HG03103 (cell line): ENCODE measurements around the gene MATK.

Source experiments
- ATAC-seq: cut with Tn5 transposase; IDR thresholded peaks from one replicate; pipeline ENCODE4 v1.9.1; 2021; ENCODE audit warnings: low read depth; ENCODE audit not compliant: unreplicated experiment

The MATK gene

GRCh38 chr19:3792114-3792513 lies 5.9 kb upstream of the MATK start:
- no peak for ATAC-seq

DNA sequence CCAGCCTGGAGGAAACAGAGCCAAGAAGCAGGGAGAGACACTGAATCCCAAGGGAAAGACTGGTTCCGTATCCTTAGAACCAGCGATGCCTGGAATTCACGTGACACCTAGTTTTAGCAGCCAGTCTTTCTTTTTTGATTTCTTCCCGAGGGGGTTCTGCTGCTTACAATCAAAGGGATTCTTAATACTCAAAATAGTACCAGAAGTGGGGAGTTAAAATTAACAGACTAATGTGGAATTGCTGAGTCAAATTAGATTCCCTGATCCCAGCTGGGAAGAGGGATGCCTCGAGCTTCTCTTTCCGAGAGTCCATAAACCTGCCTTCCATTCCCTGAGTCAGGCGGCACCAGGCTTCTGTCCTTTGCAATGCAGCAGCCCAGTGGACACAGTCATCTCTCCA lies 4.8 kb upstream of the MATK start:
- no peak for ATAC-seq

- ATAC-seq = no peak
Observed at GRCh38 chr19:3790209-3790734, 4.1 kb upstream of the MATK start.

GRCh38 chr19:3788996-3789778 lies 3.0 kb upstream of the MATK start:
- ATAC-seq = no peak

GRCh38 chr19:3785451-3785937 lies 687 bp downstream of the MATK start:
- no peak for ATAC-seq

DNA sequence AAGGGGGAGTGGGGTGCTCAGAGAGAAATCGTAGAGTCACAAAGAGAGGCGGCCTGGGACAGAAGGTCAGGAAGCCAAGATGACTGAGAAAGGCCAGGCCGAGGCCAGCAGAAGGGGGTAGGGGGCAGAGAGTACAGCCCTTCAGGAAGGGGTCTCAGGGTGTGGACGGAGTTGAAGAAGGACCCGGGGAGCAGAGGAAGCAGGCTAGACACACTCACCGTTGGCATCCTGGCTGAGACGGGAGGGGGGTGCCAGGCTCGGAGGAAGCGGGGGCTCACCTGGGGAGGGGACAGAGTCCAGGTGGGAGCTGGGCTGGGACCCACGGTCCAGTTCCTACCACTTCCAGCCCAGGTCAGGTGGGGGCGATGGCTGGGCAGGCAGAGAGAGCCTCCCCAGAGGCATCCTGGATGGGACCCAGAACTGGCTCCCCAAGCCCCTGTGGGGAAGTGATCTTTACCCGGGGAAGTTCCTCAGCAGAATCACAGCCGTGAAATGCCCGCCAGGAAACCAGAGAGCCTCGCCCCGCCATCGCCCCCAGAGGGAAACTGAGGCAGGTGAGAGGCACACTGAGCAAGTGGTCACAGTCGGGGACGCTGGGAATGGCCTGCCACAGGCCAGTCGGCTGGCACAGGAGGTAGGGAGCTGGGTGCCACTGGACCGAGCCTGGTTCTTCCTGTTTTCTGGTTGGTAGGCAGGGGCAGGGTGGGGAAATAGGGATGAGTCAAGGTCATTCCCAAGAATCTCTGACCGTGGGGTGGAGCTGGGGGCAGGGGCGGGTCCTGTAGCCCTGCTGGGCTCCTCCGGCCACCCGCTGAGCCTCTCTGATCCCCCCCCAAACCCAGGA lies 1.4 kb downstream of the MATK start:
- ATAC-seq = no peak

DNA sequence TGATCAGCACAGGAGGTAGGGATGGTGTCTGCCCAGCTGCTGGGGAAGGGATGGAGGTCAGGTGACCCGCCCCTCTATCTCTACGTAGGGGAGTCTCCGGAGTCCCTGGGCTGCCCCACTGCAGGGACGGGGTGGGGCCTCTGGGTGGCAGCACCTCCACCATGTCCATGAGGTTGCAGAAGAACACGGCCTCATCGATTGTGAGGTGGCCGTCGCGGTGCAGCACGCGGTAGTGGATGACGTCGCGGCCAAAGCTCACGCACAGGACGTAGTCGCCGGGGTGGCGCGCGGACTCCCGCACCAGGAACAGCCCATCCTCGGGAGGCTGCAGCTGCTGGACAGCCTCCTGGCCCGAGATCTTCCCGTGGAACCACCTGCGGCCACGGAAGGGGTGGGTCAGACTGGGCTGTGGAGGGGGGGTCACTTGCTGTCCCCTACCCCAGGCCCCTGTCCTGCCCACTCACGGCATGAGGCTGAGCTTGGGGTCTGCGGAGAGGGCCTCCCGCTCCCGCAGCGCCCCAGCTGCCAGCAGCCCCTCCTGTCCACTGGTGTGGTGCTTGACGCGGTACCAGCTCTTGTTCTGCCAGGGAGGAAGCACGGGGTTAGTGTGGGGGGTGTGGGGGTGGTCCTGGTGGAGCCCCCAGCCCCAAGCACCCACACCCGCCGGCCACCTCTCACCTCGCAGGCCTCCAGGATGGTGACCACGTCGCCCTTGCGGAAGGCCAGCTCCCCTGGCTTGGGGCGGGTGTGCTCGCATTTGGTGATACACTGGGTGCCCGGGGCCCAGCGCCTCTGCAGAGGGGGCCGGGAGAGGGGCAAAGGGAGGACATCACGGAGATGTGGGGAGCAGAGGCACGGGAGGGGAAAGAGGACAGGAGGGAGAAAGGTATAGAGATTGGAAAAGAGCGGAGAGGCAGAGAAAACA lies 2.3 kb downstream of the MATK start:
- no peak for ATAC-seq

DNA sequence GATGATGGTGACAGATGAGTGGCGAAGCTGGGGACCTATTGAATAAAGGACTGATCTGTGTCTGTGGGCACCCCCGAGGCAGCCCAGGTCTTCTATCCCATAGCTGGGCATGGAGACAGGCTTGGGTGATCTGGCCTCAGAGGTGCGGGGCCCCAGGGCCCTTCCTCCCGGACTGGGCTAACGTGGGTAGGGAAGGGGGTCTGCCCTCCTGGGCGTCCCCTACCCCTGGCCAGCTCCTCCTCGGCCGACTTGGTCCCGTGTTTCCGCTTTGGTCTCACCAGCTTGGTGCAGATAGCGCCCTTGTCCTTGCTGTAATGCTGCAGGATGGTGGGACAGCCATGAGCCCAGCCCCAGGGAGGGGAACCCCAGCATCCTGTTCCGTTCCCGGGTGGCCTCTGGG lies 3.3 kb downstream of the MATK start:
- ATAC-seq = no peak

- no peak for ATAC-seq
Observed at GRCh38 chr19:3782330-3782729, 3.9 kb downstream of the MATK start.

DNA sequence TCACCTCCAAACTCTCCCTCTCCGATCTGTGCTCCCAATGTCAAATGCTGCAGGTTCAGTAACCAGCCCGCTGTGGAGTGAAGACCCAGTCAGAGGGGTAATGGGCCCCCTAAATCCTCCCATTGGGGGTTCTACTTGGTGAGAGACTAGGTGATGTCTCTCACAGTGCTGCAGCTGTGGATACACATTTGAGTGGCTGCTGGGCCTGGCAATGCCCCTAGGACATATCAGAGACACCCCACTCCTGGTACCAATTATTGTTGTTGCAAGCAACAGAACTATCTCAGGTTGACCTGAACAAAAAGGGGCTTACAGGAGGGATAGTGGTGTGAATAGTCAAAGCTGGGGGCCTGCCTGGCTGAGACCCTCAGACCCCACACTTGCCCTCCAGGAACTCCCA lies 4.6 kb downstream of the MATK start:
- no peak for ATAC-seq

- no peak for ATAC-seq
Observed at GRCh38 chr19:3780786-3781304, 5.3 kb downstream of the MATK start.

GRCh38 chr19:3778899-3779723 lies 7.1 kb downstream of the MATK start:
- ATAC-seq = no peak

- ATAC-seq = no peak
Observed at GRCh38 chr19:3778104-3778867, 7.9 kb downstream of the MATK start.

DNA sequence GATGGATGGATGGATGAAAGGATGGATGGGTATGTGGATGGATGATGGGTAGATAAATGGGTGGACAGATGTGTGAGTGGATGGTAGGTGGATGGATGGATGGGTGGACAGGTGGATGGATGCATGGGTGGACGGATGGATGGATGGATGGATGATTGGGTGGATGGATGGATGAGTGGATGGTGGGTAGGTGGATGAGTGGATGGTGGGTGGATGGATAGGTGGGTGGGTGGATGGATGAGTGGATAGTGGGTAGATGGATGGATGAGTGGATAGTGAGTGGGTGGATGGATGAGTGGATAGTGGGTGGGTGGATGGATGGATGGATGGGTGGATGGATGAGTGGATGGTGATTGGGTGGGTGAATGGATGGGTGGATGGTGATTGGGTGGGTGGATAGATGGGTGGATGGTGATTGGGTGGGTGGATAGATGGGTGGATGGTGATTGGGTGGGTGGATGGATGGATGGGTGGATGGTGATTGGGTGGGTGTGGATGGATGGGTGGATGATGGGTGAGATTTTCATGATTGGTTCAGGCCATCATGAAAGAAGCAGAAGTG lies 9.6 kb downstream of the MATK start:
- ATAC-seq = no peak

GRCh38 chr19:3775831-3776230 lies 10.3 kb downstream of the MATK start:
- ATAC-seq = no peak

DNA sequence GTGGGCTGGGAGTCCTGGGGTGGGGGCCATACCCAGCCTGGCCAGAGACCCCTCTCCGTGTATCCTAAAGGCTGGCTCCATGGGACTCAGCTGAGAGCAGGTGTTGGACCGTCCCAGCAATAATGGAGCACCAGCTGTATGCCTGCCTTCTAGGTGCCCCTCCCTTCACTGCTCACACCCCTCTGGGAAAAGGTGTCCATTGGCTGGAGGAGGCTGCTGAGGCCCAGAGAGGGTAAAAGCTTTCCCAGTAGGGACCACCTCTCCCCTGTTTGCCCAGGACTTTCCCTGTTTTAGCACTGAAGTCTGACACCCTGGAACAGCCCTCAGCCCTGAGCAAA lies 10.8 kb downstream of the MATK start:
- ATAC-seq = no peak

DNA sequence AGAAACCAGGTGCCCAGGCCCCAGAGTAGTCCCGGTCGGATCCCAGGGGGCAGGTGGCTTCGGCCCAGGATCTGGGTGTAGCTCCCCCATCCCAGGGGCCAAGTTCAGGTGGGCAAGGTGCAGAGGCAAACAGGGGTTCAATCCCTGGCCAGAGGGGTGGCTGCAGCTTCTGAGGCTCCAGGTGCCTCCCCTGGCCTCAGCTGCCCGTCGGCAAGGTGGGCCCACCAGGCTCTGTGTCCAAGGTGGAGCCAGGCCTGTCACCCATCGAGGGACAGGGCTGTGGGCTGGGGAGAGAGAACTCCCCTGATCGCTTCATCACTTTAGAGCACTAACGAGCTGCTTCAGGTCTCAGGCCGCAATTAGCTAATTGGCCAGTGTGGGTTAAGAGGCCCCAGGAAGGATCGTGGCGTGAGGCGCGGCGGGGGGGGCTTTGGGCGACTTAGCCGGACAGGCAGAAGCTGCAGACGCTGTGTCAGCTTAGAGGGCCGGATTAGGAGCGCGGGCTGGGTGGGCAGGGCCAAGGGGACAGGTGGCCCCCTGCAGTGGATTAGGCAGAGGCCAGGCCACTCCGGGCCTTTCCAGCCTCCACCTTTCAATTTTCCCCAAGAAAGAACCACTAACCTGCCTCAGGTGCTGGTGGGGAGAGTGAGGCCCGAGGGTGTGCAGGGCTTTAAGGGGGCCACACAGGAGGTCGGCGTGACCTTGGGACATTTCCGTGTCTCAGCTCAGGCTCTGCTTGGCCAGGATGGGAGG lies 11.4 kb downstream of the MATK start:
- no peak for ATAC-seq
